Endothelial cell of umbilical vein (primary cell): ENCODE data around the gene MAP3K12. TPM values are rescaled to one million over a fixed set of nuclear protein-coding genes. Genes with fewer than 3 reads are reported as not detected.

ENCODE experiments used
- BruUV-seq: library from RNA; stranded (reverse); fragments of 400-500 nt; replicated peaks from 2 replicates; lab custom pipeline; 2021; lab: Mats Ljungman, UMichigan
- CTCF ChIA-PET: fragments of 300-600, 350-600 bp; sonication (Branson Sonifier 250); formaldehyde crosslinking; loops from one replicate; lab custom pipeline; 2021; ENCODE audit warnings: antibody characterized with exemption, inconsistent platforms; lab: Charles Lee
- POLR2A ChIA-PET: fragments of 300-600, 350-600 bp; sonication (Branson Sonifier 250); formaldehyde crosslinking; loops from one replicate; lab custom pipeline; 2021; ENCODE audit warnings: antibody characterized with exemption, inconsistent platforms; lab: Charles Lee
- DNase-seq: peaks from one replicate; pipeline ENCODE4 v3.0.0-alpha.2; 2011; ENCODE audit warnings: low read depth, low spot score
- FAIRE-seq: peaks from 2 replicates; lab custom pipeline; 2011; peaks lifted over from hg19 to GRCh38; lab: Jason Lieb, UNC
- H2AFZ ChIP-seq: 2 replicates; pipeline ENCODE4 v1.6.0; 2012; ENCODE audit warnings: low read depth, low read length, control low read depth, inconsistent platforms
- H3K27ac ChIP-seq: 2 replicates; pipeline ENCODE4 v1.5.1; 2011; ENCODE audit warnings: low read depth, mild to moderate bottlenecking, control low read depth, low read length, moderate library complexity; ENCODE audit not compliant: insufficient read depth
- H3K27me3 ChIP-seq, 2 experiments: 2 replicates each; pipeline versions ENCODE4 v1.6.0 to v1.6.1; 2011; ENCODE audit warnings: low read length in 2 of 2, mixed read lengths in 1 of 2; ENCODE audit not compliant: control insufficient read depth in 2 of 2, insufficient read depth in 2 of 2
- H3K36me3 ChIP-seq, 2 experiments: 2 replicates in 1 of 2; 3 replicates in 1 of 2; pipeline ENCODE4 v1.5.1; 2011; ENCODE audit warnings: low read length in 2 of 2, mild to moderate bottlenecking in 1 of 2, moderate library complexity in 1 of 2; ENCODE audit not compliant: control insufficient read depth in 2 of 2, insufficient read depth in 2 of 2; ENCODE audit errors: extremely low read depth in 1 of 2
- H3K4me1 ChIP-seq: 3 replicates; pipeline ENCODE4 v1.5.1; 2011; ENCODE audit warnings: mild to moderate bottlenecking, low read length; ENCODE audit not compliant: control insufficient read depth, insufficient read depth; ENCODE audit errors: extremely low read depth
- H3K4me2 ChIP-seq: 2 replicates; pipeline ENCODE4 v1.6.1; 2011; ENCODE audit warnings: low read length, control low read depth, mixed read lengths; ENCODE audit not compliant: insufficient read depth
- H3K4me3 ChIP-seq, 3 experiments: fragments of 200-600 bp in 1 of 3; sonication (generic), shearing (Covaris generic) in 1 of 3; replicated peaks in 1 of 3; 2 replicates each; pipeline ENCODE4 v1.5.1; 2011 to 2016; ENCODE audit warnings: control low read depth in 3 of 3, low read length in 3 of 3, mild to moderate bottlenecking in 2 of 3, inconsistent platforms in 1 of 3, low read depth in 1 of 3, moderate library complexity in 1 of 3; ENCODE audit not compliant: insufficient read depth in 1 of 3
- H3K79me2 ChIP-seq: 2 replicates; pipeline ENCODE4 v1.6.0; 2012; ENCODE audit warnings: low read length, inconsistent platforms; ENCODE audit not compliant: control insufficient read depth, insufficient read depth
- H3K9ac ChIP-seq: replicated peaks from 2 replicates; pipeline ENCODE3; 2011; ENCODE audit warnings: low read length, control low read depth; ENCODE audit not compliant: insufficient read depth; ENCODE audit errors: extremely low read depth
- H3K9me1 ChIP-seq: replicated peaks from 3 replicates; pipeline ENCODE4 v1.6.0; 2011; ENCODE audit warnings: mild to moderate bottlenecking, low read length; ENCODE audit not compliant: control insufficient read depth, insufficient read depth; ENCODE audit errors: extremely low read depth
- H3K9me3 ChIP-seq: replicated peaks from 2 replicates; pipeline ENCODE4 v1.5.1; 2012; ENCODE audit warnings: low read length, inconsistent platforms; ENCODE audit not compliant: control insufficient read depth, insufficient read depth
- H4K20me1 ChIP-seq: replicated peaks from 2 replicates; pipeline ENCODE3; 2011; ENCODE audit warnings: mild to moderate bottlenecking, low read length; ENCODE audit not compliant: control insufficient read depth, insufficient read depth; ENCODE audit errors: extremely low read depth
- CTCF ChIP-seq, 2 donors: IDR thresholded peaks; 1 replicate in 1 of 2; 2 replicates in 1 of 2; pipeline ENCODE4 v1.5.1; 2011; ENCODE audit warnings: low read length in 2 of 2, mild to moderate bottlenecking in 2 of 2, moderate library complexity in 2 of 2, control low read depth in 1 of 2, inconsistent platforms in 1 of 2, low read depth in 1 of 2; ENCODE audit not compliant: insufficient read depth in 1 of 2; ENCODE audit errors: extremely low read depth in 1 of 2
- EZH2 ChIP-seq: IDR thresholded peaks from 2 replicates; pipeline ENCODE4 v1.6.1; 2012; ENCODE audit warnings: borderline replicate concordance, low read depth, mild to moderate bottlenecking, moderate library complexity, low read length, inconsistent platforms; ENCODE audit not compliant: severe bottlenecking
- FOS ChIP-seq: IDR thresholded peaks from 2 replicates; pipeline ENCODE4 v1.6.1; 2011; ENCODE audit warnings: mild to moderate bottlenecking, low read length, moderate library complexity, borderline replicate concordance; ENCODE audit not compliant: insufficient read depth
- JUN ChIP-seq: IDR thresholded peaks from 2 replicates; pipeline ENCODE4 v1.6.1; 2011; ENCODE audit warnings: borderline replicate concordance, low read depth; ENCODE audit not compliant: insufficient read length, insufficient read depth
- MAX ChIP-seq: IDR thresholded peaks from 2 replicates; pipeline ENCODE4 v1.6.1; 2011; ENCODE audit not compliant: insufficient read depth, insufficient read length
- MYC ChIP-seq: IDR thresholded peaks from one replicate; pipeline ENCODE4 v1.6.1; 2011; ENCODE audit warnings: mild to moderate bottlenecking, low read depth, low read length
- POLR2A ChIP-seq: IDR thresholded peaks from 2 replicates; pipeline ENCODE4 v1.6.1; 2012; ENCODE audit warnings: low read depth, mild to moderate bottlenecking, control low read depth, low read length
- POLR2AphosphoS5 ChIP-seq: IDR thresholded peaks from 2 replicates; pipeline ENCODE4 v1.6.1; 2012; ENCODE audit warnings: low read depth, mild to moderate bottlenecking, control low read depth, low read length, moderate library complexity; ENCODE audit not compliant: insufficient read depth
- dilution Hi-C: fragments of 300-500 bp; cut with MboI; formaldehyde crosslinking; loops from one replicate; pipeline ENCODE4 v1.15.0; 2019; ENCODE audit warnings: low sequenced_read_pairs; ENCODE audit not compliant: extremely low pct_ligation_motif_present
- intact Hi-C: fragments of 100-400 bp; cut with micrococcal nuclease; formaldehyde crosslinking; loops from one replicate; pipeline ENCODE4 v1.10.0; 2022
- polyA plus RNA-seq, 4 experiments: library from polyadenylated mRNA; depleted of rRNA in 3 of 4; stranded (reverse) in 3 of 4; unstranded in 1 of 4; fragments of >200 nt; gene quantifications; 2 replicates each; pipeline versions ENCODE4 v1.2.1 to v1.2.3, GENCODE V29; 2011 to 2012; ENCODE audit warnings: missing spikeins in 1 of 4
- total RNA-seq: library from RNA; stranded (reverse); gene quantifications from 2 replicates; pipeline ENCODE4 v1.2.3, GENCODE V29; 2021

MAP3K12 gene
- total and polyA plus RNA-seq, 2 donors (not counting 3 experiments of a cell fraction or from before 2014, with no cell fraction given) = 29.3 to 66.2 TPM

GRCh38 chr12:53443955-53444354 is 55.3 kb downstream of the MAP3K12 start:
- intact Hi-C loops (no loop called here), dilution Hi-C loops (no loop called here)
- FAIRE-seq = no peak

More at GRCh38 chr12:53443955-53444354, 55.3 kb downstream of the MAP3K12 start:
- Histone ChIP-seq H3K9ac (no peak overlapping the region), H3K4me1 (peaks cover 12% of the 10 kb centered on the region), H3K9me3 (no peaks in the 10 kb centered on the region), H3K27me3 (no peaks in the 10 kb centered on the region), H3K36me3 (peaks cover 0 to 9% of the 10 kb centered on the region in 2 experiments), H4K20me1 (no peaks in the 10 kb centered on the region), H3K4me3 (no peak overlapping the region), H3K27ac (no peak overlapping the region), H3K9me1 (no peaks in the 10 kb centered on the region), H3K79me2 (peaks cover 16% of the 10 kb centered on the region), H2AFZ (no peak overlapping the region), H3K4me2 (no peak overlapping the region)
- CTCF ChIA-PET = no interaction called here
- POLR2A ChIA-PET = no interaction called here
- TF ChIP-seq FOS = no peak
- no peak for TF ChIP-seq POLR2A
- no peak for TF ChIP-seq JUN
- TF ChIP-seq MYC = no peak
- no peak for TF ChIP-seq MAX
- no peak for TF ChIP-seq EZH2
- no peak for TF ChIP-seq POLR2AphosphoS5
- no peak for TF ChIP-seq CTCF (IDR thresholded peaks at IDR 0.05; ENCODE audit: extremely low read depth in 1 of 2, insufficient read depth in 1 of 2, low read depth in 1 of 2, low read length in 2 of 2)
- no peak for DNase-seq
- BruUV-seq = no TSS peak
